ENCODE results near the gene TMPRSS4.

- no peak for TF ChIP-seq EZH2phosphoT487 (IDR thresholded peaks at IDR 0.05; ENCODE audit: insufficient read depth, low read depth)
- TF ChIP-seq EZH2 (IDR thresholded peaks at IDR 0.05; ENCODE audit: insufficient read depth, poor library complexity, severe bottlenecking), result no peak
Measured at GRCh38 chr11:118095967-118096367, 19.1 kb downstream of the TMPRSS4 start.
